ENCODE results near the gene ARMCX1. TPM values are rescaled to one million over a fixed set of nuclear protein-coding genes. Genes with fewer than 3 reads are reported as not detected.

The ARMCX1 gene
- total RNA-seq, 1 donor from 2014 or later = 32.7 TPM

DNA sequence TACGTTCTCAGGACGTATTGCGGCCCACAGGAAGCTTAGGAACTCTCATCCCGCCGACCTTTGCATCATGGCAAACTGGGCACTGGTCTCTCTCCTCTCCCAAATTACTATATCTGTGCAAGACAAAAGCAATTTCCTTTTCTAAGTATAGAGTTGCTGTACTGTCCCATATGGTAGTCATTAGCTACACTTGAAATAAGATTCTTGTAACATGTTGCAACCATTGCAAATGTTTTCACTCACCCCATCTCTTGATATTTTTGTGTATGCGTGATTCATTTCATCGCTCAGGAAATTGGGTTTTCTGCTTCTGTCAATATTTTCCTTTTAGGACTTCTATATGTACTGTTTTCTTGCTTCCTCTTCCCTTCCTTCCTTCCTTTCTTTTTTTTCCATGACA, 51.7 kb downstream of the ARMCX1 start:
- H3K27me3 ChIP-seq (ENCODE audit: low read depth) = no peaks in the 10 kb centered on the region
- no peak for TF ChIP-seq CTCF (IDR thresholded peaks at IDR 0.05; ENCODE audit: borderline replicate concordance)

More for the DNA sequence above, 51.7 kb downstream of the ARMCX1 start:
- Histone ChIP-seq H3K4me1 (no peaks in the 10 kb centered on the region), H3K9me3 (replicated peaks) (no peaks in the 10 kb centered on the region), H3K36me3 (no peaks in the 10 kb centered on the region), H3K27ac (replicated peaks) (no peak overlapping the region), H3K4me3 (no peak overlapping the region)
- intact Hi-C loops (cut with micrococcal nuclease) = no loop called here
- no peak for DNase-seq

Other genes starting within 250 kb of the ARMCX1 start
- gene TIMM8A, start 201.8 kb upstream of the ARMCX1 start, total RNA-seq = 24.8 TPM
- gene BTK, start 164.4 kb upstream of the ARMCX1 start, total RNA-seq = 1.3 TPM
- 86.9 TPM for gene RPL36A, start 159.5 kb upstream of the ARMCX1 start, total RNA-seq
- gene GLA, start 142.6 kb upstream of the ARMCX1 start, total RNA-seq = 10.8 TPM
- gene HNRNPH2, start 142.3 kb upstream of the ARMCX1 start, total RNA-seq = 51.4 TPM
- gene ARMCX4, start 65.1 kb upstream of the ARMCX1 start, total RNA-seq = 5.3 TPM
- gene ARMCX6, start 67.5 kb downstream of the ARMCX1 start, total RNA-seq = 25.0 TPM
- gene ARMCX3, start 72.6 kb downstream of the ARMCX1 start, total RNA-seq = 66.2 TPM
- gene ARMCX2, start 109.3 kb downstream of the ARMCX1 start, total RNA-seq = 34.5 TPM

All from left ventricle myocardium inferior (tissue), 1 donor.